NCI-H1694 (cell line): ENCODE results near the gene MRPL20.
"Not testable (repeated sequence)": the region's sequence is repeated elsewhere in the genome, so short reads cannot be mapped to it uniquely, and the experiment has no call there.

Source experiments
- DNase-seq: peaks from one replicate; lab custom pipeline; 2025; lab: John Stamatoyannopoulos, UW

The MRPL20 gene

DNA sequence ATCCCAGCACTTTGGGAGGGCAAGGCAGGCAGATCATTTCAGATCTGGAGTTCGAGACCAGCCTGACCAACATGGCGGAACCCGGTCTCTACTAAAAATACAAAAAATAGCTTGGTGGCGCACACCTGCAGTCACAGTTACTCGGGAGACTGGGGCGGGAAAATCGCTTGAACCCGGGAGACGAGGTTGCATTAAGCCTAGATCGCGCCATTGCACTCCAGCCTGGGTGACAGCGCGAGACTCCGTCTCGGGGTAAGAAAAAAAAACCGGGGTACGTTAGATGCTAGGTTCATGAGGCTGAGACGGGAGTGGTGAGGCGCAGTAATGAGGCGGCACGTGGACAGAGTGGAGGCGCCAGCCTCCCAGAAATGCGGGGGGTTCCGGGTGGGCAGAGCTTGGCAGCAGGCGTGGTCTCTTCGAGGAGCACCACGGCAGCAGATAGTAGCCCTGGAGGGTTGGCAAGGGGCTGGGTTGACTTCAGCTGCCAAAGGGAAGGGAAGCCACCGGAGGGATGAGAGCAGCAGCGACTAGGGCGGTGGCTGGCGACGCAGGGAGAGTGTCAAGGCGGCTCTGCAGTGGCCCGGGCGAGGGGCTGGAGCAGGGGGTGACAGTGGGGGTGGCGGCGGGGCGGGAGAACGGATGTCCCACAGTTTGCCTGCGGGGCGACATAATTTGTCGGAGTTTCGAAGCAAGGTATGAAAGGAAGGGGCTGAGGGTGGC, 832 bp downstream of the MRPL20 start:
- no peak for DNase-seq

DNA sequence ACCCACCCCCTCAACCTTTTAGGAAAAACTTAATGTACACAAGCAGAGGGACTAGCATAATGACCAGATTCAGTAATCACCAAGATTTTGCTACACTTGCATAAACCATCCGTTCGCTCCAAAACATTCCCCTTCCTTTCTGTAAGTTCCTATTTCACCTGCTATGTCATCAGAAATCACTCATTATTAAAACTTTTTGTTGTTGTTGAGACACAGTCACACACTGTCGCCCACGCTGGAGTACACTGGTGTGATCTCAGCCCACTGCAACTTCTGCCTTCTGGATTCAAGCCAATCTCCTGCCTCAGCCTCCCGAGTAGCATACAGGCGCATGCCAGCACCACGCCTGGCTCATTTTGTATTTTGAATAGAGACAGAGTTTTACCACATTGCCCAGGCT, 3.4 kb downstream of the MRPL20 start:
- no peak for DNase-seq

DNA sequence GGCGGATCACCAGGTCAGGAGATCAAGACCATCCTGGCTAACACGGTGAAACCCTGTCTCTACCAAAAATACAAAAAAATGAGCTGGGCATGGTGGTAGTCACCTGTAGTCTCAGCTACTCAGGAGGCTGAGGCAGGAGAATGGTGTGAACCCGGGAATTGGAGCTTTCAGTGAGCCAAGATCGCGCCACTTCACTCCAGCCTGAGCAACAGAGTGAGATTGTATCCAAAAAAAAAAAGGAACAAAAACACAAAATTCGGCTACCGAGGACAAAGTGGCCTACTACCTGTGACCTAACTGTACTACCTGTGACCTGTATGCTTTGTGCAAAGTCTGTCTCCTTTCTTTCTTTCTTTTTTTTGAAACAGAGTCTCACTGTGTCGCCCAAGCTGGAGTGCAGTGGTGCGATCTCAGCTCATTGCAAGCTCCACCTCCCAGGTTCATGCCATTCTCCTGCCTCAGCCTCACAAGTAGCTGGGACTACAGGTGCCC, 4.1 kb downstream of the MRPL20 start:
- DNase-seq: not testable (repeated sequence)

DNA sequence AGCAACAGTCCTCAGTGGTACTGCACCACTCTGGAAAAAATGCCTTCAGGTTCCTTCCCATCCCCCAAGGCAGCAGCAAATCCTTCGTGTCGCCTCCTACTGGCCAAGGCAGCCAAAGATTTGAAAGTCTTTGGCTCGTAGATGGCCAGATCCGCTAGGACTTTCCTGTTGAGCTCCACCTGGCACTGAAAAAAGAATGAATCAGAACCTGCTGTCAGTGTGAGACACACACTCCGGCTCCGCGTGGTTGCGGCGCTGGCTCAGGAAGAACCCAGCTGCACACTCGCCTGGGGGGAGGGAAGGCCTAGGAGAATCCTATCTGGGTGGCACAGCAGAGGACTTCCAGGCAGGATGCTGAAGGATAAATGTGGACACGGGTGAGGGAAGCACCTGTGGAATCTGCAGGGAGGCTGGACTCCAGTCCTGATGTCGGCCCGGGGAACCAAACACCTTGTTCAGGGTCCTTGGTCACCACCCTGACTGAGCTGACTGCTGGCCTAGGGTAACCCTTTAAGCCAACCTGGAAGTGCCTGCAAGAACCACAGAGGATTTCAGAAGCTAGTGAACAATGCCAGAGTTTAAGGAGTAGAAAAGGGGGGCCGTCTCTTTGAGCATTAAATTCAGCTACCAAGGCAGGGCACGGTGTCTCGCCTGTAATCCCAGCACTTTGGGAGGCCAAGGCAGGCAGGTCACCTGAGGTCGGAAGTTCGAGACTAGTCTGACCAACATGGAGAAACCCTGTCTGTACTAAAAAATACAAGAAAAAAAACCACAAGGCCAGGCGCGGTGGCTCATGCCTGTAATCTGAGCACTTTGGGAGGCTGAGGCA, 4.8 kb downstream of the MRPL20 start:
- no peak for DNase-seq

DNA sequence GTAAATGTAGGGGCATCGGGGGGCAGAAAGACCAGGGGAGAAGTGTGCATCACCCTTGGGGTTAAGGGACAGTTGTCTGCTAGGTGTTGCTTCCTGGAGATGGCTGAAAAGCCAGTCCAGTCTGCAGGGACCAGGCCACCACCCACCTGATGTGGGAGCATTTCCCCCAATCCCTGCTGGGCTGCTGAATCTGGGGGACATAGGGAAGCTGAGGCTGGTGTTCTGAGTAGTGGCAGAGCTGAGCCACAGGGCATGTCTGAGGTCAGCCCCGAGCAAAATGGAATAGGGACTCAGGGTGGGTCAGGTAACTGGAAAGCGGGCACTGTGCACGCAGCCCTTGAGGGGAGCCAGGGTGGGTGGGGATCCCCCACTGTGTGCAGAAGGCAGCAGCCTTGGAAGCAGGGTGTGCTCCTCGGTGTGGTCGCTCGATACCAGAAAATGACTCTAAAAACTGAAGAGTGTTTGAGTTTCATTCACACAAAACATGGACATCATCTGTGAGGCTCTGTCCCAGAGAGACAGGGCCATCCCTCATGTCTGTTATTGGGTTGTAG, 5.6 kb downstream of the MRPL20 start:
- no peak for DNase-seq

DNA sequence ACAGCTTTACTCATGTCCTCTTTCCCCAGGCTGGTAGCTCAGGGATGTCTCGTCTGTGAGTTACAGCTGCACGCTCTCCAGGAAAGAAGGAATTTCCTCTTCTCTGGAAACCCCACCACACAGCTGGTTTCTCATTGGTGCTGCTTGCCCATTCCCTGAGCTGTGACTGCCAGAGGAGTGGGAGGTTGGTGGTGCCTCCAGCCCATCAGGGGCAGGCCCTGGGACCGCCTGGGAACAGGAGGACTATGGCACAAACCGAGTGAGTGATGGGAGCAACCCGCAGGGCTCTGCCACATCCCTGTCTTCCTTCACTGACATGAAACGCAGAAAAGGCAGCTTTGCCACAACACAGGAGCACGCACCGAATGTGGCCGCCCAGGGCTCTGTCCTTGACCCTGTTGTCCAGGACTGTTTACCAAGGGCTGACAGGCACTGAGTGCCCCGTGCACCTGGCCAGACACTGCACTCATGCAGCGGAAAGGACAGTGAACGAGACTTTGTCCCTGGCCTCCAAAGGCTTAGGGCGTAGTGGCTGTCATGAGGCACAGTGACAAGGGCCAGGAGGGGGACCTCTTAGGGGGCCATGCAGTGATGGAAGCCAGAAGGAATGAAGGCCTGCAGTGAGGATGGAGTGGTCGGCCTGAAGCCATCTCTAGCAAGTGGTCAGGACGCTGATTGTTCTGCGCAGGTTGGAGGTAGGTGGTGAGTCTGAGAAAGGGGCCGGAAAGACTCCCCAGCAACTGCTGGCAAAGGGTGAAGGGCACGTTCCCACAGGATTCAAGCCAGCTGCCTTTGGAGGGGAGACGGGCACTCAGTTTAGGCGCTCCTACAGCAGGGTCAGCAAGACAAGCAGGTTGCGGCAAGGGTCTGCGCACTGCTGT, 6.3 kb downstream of the MRPL20 start:
- DNase-seq: no peak

DNA sequence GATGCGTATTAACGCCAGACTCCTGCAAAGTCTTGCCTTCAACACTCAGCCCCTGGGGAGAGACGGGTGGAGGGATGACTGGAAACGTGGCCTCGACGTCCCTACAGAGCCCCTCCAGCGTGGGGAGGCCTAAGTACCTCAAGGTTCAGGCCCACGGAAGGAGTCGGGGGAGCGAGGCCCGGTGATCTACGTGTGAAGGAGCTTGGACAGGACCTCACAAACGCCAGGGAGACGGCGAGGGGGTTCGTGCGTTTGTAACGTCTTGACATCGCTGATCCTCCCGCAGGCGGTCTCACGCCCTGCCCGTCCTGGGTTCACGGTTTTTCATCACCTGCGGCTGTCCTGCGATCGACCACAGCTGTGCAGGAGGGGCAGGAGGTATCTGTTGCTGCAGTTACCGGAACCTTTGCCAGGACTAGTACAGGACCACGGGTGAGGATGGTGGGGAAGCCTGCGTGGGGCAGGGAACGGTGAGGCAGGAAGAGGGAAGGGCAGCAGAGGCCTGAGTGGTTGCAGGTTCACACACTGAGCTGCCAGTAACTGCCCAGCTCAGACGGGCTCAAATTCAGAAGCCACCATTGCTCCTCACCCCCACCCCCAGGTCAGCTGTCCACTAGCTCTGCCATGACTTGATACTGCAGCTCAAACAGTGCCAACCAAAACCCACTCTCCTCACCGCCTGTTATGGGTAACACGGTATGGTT, 7.1 kb downstream of the MRPL20 start:
- no peak for DNase-seq

DNA sequence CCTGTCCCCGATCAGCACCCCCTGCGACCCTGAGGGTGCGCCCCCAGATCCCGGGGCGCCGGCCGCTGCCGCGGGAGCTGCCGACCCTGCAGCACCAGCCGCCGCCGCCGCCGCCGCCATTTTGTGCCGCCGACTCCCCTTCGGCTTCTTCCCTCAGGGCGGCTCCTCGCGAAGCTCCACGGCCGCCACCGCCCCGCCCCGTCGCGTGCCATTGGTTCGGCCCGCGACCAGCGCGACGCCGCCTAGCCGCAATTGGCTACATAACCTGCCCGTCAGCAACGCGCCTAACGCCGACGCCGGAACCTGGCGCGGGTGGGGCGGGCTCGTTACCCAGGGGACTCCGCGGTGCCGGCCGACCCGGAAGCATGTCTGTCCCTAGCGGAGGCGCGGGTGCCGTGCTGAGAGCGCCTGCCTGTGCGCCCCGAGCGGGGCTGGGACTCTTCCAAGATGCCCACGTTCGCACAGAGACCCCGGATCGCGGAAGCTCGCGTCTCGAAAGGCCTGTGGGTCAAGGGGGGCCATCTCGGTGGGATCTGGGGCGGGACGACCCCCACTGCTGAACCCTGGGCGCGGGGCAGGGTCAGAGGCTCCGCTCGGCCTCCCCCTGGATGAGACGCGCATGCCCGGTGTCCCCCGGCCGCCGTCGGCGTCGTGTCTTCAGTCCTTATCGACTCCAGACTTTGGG, 7.8 kb downstream of the MRPL20 start, which contains the start of gene CCNL2:
CCNL2 (minus strand) TSS at position 149 of the 685 bp plus-strand sequence; CDS start at position 120, 29 bp downstream.
- peak; percentile 80 for DNase-seq

DNA sequence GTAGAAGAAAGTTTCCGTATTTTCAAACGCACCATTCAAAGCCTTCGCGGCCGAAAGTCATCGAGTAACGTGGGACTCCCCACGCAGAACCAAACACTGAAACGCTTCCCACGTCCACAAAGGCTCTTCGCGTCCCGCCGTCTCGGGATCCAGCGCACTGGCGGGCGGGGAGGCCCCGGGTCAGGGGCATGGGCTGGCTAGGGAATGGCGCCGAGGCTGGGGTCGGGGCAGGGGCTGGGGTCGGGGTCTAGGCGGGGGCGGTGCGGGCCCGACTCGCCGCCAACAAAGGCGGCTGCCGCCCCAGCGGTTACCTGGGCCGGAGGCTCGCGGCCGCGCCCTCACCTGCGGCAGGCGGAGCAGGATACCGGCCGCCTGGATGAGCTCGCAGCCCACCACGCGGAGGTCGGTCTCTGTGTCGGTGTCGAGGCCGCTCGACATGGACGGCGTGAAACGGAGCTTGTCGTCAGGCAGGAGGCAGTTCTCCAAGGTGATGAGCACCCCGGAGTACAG, 8.4 kb downstream of the MRPL20 start:
- no peak for DNase-seq

DNA sequence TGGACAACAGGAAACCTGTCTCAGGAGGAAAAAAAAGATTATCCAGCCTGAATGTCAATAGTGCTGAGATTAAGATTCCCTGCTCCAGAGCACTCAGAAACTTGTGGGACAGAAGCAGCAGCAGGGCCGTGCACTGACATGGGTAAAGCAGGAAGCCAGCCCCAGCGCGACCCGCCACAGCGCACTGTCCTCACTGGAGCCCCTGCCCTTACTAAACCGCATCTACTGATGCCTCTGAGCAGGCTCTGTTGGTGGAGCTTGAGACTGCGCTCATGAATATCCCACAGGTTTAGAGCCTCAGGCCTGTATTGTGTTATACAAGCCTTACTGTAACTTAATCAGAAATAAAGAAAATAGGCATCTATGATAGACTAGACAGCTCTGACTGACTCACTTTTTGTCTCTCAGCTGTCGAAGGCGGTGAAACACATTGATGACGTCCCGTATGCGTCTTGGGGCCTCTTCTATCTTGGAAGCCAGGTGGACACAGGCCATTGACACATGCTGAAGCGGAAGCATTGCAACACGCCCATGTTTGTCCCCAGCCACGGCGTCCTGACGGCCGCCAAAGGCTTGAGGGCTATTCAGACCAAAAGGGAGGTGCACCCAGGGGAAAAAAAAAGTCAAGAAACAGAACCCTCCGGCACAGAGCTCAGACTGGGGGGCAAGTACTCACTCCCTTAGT, 9.1 kb downstream of the MRPL20 start:
- DNase-seq: no peak

DNA sequence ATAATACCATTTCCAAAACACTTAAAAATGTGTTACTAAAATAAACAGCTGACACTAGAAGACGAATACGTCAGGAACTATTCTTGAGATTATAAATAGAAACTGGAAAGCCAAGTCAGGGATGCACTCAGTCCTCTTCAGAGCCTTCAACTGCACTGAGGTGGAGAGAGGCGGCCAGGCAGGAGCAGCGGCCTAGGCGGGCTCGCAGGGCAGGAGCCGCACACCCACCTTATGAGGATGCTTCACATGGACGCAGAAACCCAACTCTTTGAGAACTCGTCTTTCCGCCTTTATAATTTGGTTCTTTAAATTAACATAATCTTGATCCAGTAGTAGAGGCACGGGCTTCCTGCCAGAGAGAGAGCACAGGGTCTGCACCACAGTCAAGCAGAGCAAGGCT, 11.9 kb downstream of the MRPL20 start:
- no peak for DNase-seq

DNA sequence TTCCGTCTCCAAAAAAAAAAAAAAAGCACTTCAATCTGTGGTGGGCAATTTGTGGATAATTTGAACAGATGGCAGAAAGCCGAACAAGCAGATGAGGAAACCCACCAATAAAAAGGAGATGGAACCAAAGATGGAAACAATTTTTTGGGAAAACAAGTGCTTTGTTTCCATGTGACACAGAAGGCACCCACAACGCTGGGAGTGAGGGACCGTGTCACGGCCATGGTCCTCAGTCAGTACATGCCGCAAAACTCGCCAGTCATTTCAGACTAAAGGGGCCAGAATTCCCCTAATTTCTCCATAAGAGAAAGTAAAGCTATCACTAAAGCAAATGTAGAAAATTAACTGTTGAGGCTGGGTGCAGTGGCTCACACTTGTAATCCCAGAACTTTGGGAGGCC, 13.0 kb downstream of the MRPL20 start:
- no peak for DNase-seq

DNA sequence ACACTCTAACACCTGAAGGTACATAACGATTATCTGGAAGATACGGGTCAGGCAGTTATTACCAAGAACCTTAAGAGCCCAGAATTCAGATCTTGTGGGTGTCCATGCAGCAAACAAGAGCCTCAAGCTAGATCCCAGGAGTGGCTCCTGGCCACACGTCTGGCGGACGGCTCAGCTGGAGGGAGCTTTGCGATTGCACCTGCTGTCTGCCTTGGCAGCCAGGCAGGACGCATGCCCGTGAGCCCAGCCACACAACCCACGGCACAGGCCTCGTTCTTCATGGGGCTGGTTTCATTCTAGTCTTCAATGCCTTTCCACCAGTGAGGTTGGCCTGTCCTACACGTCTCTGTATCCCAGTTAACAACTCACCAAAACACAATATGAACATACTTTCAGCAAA, 13.7 kb downstream of the MRPL20 start:
- no peak for DNase-seq

DNA sequence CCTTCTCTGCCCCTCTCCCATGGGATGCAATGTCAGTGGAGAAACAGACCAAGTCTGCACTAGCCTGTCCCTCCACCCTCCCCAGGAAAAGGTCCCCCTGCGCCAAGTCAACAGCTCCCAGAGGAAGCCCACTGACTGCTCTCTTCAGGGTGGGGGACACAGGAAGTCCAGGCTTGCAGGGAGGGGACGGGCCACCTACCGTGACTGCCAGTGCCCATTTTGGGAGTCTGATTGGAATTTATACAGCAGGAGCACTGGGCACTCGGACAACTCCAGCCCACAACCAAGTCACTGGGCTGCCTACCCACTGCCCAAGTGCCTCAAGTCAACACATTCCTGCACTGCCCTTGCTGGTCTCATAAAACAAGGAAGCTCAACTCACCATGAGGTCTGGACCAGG, 14.1 kb downstream of the MRPL20 start:
- DNase-seq: no peak

DNA sequence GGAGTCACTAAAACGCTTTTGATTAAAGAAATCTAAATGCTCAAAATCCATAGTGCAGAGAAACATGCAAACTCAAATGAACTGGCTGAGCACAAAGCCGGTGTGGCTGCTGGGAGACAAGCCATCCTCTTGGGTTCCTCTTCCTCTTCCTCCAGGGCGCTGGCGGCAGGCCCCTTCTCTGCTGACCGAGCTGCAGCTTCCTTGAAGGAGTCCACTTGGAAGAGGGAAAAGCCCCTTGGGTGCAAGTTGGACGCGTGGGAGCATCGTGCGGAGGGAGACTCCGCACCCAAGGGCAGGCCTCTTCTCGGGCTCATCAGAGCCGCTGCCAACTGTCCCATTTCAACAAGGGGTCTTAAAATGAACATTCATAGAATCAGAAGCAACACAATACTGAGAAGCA, 15.9 kb downstream of the MRPL20 start:
- DNase-seq: no peak

DNA sequence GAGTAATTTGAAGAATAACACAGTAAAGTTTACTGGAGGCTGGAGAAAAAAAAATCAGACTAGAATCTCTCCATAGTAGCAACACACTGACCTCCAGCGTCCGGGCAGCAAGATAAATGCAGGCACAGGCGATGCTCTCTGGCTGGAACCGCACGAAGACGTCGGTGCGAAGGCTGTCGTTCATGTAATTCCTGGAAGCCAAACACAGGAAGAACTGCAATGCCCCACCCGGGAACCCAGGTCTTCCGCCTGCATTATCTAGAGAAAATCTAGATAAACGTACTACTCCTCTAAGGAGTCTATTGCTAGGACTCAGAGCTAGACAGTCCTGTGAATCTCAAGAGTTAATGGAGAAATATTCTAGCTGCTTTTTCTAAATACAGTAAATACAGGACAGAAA, 16.4 kb downstream of the MRPL20 start:
- DNase-seq: no peak

DNA sequence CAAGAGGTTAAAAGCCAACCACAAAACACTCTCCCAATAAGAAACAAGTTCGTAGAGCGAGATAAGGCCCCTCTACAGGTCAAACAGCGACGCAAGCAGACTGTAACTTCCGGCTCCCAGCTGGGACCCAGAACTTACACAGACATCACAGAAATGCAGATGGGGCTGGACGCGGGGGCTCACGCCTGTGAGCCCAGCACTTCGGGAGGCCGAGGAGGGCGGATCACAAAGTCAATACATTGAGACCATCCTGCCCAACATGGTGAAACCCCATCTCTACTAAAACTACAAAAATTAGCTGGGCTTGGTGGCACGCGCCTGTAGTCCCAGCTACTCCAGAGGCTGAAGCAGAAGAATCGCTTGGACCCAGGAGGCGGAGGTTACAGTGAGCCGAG, 19.0 kb downstream of the MRPL20 start:
- DNase-seq: no peak

DNA sequence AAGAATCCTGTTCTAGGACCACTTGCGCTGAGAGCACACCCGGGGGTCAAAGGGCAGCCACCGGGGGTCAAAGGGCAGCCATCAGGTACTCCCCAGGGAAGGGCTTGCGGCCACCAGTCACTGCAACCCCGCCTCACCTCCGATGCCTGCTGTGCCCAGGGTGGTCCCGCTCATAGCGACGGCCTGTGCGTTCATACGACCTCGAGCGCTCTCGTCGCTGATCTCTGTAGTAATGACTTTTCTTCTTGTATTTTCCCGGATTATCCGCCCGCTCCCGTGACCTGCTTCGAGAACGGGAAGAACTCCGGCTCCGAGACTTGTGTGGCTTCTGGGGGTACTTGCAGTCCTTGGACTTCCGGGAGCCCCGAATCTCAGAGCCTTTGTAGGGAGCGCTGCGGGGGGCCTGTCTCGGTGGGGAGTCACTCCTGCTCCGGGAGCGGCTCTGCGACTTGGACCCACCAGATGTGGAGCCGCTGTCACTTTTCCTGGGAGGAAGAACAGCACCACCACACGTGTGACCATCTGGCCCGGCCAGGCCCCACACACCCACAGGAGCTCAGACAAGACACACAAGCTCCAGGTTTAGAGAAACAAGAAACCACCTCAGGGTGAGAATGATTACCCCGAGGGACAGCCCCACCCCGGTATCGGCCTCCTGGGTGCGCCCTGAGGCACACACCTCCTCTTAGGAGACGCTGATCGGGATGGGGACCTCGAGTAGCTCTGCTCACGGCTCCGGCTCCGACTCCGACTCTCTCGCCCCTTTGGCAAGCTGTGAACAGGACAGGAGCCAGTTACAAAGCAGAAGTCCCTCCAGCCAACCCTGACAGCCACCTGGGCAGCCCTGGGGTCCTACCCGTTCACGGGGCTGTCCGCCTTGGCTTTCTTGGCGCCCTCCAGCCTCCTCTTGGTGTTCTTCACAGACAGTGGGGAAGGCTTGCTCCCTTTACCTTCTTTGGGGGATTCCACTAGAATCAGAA, 19.7 kb downstream of the MRPL20 start:
- no peak for DNase-seq

DNA sequence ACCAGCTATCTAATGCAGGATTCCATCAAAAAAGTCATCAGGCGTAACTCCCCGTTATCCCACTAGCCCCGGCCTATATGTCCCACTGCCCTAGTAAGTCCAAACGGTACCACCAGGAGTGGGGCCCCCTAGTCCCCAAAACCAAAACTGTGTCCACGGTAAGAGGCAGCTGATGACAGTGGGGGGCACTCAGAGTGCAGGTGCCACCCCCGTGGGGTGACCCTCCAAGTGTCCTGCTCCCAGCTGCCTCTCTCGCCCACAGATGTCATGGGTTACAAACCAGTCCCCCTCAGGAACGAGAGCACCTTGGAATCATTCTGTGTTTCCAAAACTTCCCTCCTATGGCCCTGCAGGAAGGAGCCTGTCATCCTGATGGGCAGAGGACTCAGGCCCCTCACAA, 21.2 kb downstream of the MRPL20 start:
- DNase-seq: no peak
